Ecto neural progenitor cell (in vitro differentiated cells): ENCODE data around the gene CMTM4.
"Not testable (repeated sequence)": the region's sequence is repeated elsewhere in the genome, so short reads cannot be mapped to it uniquely, and the experiment has no call there.

Source experiments
- DNase-seq: peaks from one replicate; pipeline ENCODE4 v3.0.0-alpha.2; 2018; ENCODE audit warnings: low spot score

Gene CMTM4

GRCh38 chr16:66616169-66616568, 80.4 kb downstream of the CMTM4 start:
- no peak for DNase-seq

- no peak for DNase-seq
Measured at GRCh38 chr16:66614161-66614802, 82.3 kb downstream of the CMTM4 start.

GRCh38 chr16:66612422-66612821, 84.1 kb downstream of the CMTM4 start:
- DNase-seq = no peak

GRCh38 chr16:66611911-66612310, 84.6 kb downstream of the CMTM4 start:
- not testable (repeated sequence) for DNase-seq

GRCh38 chr16:66610111-66610820, 86.3 kb downstream of the CMTM4 start:
- DNase-seq = no peak

- DNase-seq = no peak
Measured at GRCh38 chr16:66609139-66609510, 87.4 kb downstream of the CMTM4 start.

- DNase-seq = peak; percentile 92
Measured at GRCh38 chr16:66608241-66609138, 88.1 kb downstream of the CMTM4 start.

- DNase-seq = no peak
Measured at GRCh38 chr16:66605979-66606751, 90.4 kb downstream of the CMTM4 start.

GRCh38 chr16:66605177-66605978, 91.2 kb downstream of the CMTM4 start:
- peak; percentile 73 for DNase-seq

- peak; percentile 90 for DNase-seq
Measured at GRCh38 chr16:66604376-66605176, 92.0 kb downstream of the CMTM4 start, which contains the start of gene CMTM3. Gene CMTM3 (plus strand): TSS chr16:66604704. CDS start chr16:66604806, 102 bp downstream.

GRCh38 chr16:66603537-66604375, 92.8 kb downstream of the CMTM4 start:
- peak; percentile 86 for DNase-seq

- DNase-seq = no peak
Measured at GRCh38 chr16:66601471-66601870, 95.1 kb downstream of the CMTM4 start.

GRCh38 chr16:66600477-66600876, 96.1 kb downstream of the CMTM4 start:
- no peak for DNase-seq

GRCh38 chr16:66599726-66600125, 96.8 kb downstream of the CMTM4 start:
- no peak for DNase-seq

GRCh38 chr16:66598111-66598510, 98.4 kb downstream of the CMTM4 start:
- no peak for DNase-seq

- DNase-seq = no peak
Measured at GRCh38 chr16:66596986-66597848, 99.3 kb downstream of the CMTM4 start.

- DNase-seq = not testable (repeated sequence)
Measured at GRCh38 chr16:66596559-66596958, 100.0 kb downstream of the CMTM4 start.

GRCh38 chr16:66594739-66595138, 101.8 kb downstream of the CMTM4 start:
- DNase-seq = no peak
